Stimulated activated CD4-positive, alpha-beta T cell treated with anti-CD3 and anti-CD28 coated beads, Interleukin-15, amount 100 ng/mL, for 24 hours (primary cell): Measurements from ENCODE around the gene SLC12A5.
A peak's percentile ranks its signal among the peaks of the same experiment; 100 is the strongest.

Source experiments
- DNase-seq: peaks from one replicate; pipeline ENCODE4 v3.0.0-alpha.2; 2020

The SLC12A5 gene

DNA sequence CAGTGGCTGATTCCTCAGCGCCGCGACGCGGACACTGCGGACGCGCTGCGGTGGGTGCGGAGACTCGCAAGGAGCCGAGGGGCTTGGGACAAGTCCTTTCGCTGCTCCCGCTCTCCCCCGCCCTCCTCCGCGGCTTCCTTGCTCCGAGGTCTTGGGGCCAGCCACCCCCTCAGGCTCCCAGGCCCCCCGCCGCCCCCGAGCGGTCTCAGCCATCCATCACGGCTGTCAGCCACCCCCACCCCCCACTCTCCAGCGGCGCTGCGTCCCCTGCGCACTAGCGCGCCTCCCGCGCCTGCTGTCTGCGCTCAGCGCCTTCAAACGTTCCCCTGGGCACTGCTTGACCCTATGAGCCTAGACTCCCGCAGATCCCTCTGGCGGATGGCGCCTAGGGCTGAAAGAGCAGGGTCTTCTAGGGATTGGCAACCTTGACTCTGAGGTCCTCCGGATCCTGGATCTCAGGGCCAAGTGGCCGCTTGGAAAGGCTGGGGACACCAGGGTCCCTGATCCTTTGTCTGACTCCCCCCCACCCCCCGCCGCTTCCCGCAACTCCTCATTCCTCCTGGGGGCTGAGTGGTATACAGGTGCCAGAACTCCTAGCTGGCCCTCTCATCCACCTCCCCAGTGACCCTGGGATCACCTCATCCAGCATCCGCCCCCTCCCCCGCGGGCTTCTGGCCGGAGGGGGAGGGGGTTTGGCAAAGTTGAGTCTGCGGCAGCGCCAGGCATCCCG, 1.4 kb downstream of the SLC12A5 start:
- no peak for DNase-seq

DNA sequence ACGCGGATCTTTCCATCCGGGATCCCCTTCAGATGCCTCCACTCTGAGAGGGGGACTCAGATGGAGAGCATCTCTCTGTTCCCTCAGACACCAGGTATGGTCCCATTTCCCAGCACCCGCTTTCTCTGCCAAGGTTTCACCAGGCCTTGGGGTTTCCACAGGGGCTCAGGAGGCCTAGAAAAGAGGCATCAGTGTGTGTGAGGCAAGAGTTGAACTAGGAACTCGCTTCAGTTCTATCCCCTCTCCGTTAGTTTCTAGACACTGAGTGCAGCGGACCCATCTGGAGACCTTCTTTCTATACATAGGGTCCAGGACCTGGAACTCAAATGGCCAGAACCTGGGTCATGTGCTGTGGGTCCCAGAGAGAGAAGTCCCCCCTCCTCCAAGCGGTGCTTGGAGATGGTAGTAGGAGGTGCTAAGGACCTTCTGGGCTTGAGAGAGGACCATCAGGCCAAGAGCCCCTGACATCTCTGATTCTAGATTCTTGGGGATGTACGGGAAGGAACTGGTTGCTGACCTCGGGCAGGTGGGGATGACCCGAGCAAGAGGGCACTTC, 2.1 kb downstream of the SLC12A5 start:
- DNase-seq: no peak

DNA sequence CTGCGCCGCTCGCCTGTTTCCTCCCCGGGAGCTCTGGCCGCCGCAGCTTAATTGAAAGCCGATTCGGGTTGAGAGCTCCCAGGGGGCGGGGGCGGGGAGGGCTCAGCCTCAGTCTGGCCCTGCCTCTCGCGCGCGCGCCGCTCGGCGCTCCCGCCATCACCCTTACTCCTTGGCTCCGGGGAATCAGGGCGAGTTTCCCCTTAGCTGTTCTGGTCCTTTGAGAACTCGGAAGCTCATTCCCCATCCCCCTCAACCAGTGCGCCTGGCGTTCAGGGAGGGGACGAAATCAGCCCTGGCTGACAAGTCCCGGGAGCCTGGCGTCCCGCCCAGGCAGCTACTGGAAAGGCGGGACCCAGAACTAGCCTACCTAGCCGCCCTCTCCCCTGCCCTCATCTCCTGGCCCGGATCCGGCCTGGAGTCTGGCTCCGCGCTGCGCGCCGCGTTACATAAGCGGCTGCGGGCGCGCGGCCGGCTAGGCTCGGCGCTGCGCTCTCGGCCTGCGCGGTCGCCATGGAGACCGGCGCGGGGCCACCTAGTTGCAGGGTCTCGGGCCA, 2.8 kb downstream of the SLC12A5 start:
- DNase-seq: no peak

DNA sequence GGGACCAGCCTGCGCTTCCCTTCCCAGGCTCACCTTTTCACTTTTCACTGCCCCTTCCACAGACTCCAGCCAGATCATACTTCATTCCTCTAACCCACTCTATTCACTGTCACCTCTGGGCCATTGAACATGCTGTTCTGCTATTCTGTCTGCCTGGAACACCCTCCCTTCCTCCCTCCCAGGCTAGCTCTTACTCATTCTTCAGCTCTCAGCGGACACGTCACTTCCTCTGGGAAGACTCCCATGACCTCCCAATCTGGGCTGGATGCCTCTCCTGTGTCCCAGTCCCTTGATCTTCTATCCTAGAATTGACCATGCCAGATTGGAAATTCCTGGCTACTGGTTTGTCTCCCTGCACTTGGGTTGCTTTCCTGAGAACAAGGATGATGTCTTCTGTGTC, 5.0 kb downstream of the SLC12A5 start:
- no peak for DNase-seq

DNA sequence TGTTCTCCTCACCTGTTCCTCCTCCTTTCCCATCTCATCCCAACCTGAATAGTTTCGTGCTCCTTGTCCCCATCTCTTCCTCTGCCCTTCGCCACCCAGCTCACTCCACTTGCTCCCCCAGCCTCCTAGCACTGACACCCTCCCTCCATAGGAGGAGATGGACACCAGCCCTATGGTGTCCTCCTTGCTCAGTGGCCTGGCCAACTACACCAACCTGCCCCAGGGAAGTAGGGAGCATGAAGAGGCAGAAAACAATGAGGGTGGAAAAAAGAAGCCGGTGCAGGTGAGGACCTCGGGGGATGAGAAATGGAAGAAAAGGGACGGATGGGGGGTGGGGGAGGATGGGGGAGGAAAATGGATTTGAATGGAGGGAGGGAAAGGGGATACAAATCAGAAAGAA, 6.2 kb downstream of the SLC12A5 start:
- DNase-seq: no peak

DNA sequence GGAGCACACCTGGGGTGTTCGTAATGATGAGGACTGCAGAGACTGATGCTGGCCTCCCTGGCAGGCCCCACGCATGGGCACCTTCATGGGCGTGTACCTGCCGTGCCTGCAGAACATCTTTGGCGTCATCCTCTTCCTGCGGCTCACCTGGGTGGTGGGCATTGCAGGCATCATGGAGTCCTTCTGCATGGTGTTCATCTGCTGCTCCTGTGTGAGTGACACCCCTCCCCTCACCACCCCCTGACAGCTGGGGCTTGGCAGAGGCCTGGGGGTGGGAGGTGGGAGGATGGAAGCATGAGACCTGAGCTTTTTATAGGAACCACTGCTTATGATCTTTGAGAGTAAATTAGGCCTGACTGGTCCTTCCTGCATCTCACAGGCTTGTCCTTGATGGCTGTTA, 6.7 kb downstream of the SLC12A5 start:
- DNase-seq: no peak

DNA sequence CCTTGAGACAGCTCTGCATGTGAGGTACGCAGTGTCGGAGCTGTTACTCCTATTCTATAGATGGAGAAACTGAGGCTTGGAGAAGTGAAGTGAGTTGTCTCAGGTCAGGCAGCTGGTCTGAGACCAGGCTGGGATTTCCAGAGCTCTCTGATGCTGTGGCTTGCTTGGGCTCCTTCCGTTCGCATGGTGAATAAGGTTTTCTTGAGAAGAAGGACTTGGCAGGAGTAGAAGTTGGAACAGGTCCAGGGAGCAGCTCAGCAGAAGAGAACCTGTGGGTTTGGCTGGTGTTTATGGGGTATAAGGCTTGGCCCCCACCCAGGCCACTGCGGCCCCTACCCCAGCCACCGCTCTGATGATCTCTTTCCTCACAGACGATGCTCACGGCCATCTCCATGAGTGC, 7.4 kb downstream of the SLC12A5 start:
- DNase-seq: no peak

DNA sequence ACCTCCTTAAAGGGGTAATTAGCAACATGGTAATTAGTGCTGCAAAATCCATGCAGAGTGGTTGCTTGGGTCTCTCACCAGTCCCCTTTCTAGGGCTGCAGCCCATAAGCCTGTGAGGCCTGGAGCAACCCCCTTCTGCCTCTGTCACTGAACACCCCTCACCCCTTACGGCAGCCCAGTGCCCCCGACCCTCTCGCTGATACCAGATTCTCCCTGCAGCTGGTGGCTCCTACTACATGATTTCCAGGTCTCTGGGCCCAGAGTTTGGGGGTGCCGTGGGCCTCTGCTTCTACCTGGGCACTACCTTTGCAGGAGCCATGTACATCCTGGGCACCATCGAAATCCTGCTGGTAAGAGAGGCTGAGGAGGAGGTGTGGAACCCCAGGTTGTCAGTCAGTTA, 8.0 kb downstream of the SLC12A5 start:
- no peak for DNase-seq

DNA sequence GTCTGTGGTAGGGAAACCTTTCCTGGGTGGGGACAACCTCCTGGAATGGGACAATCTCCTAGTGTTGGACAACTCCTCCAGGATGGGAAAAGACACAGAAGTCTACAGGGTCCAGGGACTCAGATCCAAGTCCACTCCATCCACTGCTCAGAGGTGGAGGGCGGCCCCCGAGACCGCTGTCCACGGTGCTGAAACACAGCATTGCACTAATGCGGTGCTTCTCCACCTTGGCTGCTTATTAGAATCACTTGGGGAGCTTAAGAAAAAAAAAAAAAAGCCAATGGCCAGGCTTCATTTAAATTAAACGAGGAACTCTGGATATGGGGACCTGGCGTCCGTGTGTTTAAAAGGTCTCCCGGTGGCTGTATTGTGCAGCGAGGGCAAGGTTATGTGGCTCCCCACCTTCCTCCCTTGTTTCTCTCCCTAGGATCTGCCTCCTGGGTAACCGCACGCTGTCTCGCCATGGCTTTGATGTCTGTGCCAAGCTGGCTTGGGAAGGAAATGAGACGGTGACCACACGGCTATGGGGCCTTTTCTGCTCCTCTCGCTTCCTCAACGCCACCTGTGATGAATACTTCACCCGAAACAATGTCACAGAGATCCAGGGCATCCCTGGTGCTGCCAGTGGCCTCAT, 12.0 kb downstream of the SLC12A5 start:
- DNase-seq: peak; percentile 65

DNA sequence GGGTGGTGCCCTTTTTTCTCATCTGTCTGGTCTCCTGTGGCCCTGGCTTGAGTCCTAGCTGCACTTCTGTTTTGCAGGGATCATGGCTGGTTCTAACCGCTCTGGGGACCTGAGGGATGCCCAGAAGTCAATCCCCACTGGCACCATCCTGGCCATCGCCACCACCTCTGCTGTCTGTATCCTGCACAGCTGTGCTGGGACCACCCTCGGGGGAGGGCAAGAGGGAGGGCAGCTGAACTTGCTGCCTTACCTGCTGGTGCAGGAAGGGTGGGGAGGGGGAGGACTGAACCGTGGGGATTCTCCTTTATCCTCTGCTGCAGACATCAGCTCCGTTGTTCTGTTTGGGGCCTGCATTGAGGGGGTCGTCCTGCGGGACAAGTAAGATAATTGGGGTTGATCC, 14.5 kb downstream of the SLC12A5 start:
- DNase-seq: no peak

DNA sequence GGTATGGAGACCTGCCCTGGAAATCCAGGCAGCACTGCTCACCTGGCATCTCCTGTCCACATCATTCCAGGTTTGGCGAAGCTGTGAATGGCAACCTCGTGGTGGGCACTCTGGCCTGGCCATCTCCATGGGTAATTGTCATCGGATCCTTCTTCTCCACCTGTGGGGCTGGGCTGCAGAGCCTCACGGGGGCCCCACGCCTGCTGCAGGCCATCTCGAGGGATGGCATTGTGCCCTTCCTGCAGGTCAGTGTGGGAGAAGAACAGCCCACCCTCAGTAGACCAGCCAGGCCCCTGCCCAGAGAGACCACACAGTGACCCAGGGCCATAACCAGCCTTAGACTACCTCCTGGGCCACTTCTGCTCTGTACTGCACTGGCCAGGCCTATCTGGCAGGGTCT, 15.9 kb downstream of the SLC12A5 start:
- DNase-seq: no peak

DNA sequence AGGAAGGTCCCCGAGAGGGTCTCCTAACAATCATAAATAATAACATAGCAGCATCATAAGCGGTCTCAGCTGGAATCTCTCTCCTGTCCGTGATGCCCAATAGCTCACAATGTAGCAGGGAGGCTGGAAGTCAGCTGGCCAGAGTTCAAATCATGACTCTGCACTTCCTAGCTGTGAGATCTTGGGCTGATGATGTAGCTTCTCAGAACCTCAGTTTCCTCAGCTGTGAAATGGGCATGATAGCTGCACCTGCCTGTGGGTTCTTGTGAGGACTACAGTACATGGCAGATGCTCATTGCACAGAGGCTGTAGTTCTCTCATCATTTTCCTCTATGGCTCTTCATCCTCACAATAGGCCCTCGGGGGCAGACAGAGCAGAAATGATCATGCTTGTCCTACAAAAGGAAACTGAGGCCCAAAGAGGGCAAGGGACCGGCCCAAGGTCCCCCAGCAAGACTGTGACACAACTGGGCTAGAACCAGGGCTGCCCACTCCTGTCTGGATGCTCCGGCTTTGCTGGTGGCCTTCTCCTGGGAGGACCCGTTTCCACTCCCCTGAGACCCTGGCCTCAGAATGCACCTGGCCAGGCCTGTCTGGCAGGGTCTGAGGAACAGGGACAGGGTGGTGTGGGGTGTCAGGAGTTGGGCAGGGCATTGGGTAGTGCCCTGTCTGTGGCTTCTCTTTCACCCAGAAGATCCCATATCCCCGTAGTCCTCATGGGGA, 17.7 kb downstream of the SLC12A5 start:
- no peak for DNase-seq

DNA sequence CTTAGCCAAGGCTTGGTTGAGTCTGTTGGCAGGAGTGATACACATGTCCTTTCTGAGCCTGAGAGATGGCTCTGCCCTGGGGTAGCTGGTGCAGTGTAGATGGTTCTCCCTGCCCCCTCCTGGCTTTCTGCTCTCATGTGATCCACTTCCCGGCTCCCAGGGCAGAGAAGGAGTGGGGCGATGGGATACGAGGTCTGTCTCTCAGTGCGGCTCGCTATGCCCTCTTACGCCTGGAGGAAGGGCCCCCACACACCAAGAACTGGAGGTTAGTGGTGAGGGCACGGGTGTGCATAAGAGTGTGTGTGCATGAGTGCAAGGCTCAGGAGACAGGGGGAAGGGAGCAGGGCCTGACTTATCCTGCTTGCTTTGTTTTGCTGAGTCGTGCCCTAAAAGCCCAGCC, 18.8 kb downstream of the SLC12A5 start:
- DNase-seq: no peak

DNA sequence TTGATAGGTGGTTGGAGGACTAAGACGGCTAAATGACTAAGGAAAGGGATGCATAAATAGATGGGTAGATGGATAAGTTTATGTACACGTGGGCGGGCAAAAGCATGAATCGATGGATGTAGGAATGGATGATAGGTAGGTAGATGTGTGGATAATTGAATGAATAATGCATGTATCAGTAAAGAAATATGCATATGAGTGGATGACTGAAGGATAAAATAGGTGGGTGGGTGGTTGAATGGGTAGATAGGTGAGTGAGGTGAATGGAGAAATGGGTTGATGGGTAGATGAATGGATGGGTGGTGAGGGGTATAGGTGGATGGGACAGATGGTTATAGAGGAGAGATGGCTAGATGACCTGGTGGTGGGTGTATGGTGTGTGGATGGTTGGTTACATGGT, 20.2 kb downstream of the SLC12A5 start:
- DNase-seq: no peak

DNA sequence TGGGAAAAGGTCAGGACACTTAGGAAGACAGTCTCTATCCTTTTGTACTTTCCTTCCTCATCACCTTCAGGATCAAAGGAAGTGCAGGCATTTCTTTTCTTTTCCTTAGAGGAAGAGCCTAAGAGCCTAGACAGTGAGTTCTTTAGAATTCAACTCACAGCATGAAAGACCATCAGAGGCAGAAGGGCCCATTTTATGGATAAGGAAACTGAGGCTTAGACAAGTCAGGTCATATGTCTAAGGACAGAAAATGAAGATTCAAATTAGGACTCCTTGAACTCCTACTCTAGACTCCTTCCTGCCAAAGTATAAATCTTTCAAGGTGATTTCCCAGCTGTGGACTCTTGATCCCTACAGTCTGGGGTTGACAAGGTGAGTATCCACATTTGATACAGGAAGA, 20.8 kb downstream of the SLC12A5 start:
- DNase-seq: no peak

DNA sequence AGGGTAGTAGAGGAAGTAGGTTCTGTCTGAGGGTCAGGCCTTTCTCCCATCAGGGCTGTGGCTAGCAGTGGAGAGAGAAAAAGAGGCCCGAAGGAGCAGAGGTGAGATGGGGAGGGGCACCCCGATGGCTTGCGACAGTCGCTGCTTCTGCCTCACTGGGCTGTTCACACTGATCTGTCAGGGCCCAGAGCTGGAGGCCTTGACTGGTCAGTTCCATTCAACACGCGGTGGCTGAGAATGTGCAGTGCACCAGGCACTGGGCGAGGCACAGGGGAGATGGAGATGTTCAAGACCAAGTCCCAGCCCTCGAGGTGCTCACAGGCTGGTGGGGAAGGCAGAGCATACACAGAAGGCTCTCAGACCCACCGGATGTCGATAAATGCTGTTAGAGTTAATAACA, 21.4 kb downstream of the SLC12A5 start:
- DNase-seq: no peak

DNA sequence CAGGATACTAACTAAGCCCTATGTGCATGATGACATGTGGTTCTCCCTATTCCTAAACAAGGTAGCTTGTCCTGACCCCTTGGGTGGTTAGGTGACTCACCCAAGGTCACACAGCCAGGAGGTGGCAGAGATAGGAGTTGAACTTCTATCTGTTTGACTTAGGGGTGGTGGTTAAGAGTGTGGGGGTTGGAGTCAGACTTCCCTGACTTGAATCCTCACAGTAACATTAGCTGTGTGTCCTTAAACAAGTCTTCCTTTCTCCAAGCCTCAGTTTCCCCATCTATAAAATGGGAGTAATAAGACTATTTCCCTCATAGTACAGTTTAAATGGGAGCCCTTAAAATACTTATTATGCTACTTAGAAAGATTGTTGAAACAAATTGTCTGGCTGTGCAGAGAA, 21.9 kb downstream of the SLC12A5 start:
- DNase-seq: no peak

DNA sequence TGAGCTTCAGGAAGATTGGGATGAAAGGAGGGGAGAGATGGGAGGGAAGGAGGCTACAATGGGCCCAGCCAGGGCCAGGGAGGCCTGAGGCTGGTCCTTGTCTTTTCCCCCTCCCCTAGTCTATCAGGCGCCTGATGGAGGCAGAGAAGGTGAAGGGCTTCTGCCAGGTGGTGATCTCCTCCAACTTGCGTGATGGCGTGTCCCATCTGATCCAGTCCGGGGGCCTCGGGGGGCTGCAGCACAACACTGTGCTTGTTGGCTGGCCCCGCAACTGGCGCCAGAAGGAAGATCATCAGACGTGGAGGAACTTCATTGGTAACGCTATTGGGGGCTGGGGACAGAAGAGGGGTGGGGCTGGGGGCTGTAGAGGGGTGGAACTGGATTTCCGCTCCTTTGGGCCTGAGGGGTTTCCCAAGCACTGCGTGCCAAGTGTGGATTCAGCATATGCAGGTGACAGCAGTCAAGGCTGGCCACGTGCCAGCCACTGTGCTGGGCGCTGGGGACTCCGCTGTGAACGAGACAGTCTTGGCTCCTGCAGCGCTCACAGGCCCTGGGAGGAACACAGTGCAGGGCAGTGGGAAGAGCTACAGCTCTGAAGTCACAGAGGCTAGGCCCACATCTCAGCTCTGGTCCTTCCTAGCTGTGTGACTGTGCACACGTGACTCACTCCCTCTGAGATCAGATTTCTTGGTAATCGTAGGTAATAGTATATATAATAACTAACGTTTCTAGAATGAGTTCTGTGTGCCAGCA, 22.7 kb downstream of the SLC12A5 start:
- no peak for DNase-seq

DNA sequence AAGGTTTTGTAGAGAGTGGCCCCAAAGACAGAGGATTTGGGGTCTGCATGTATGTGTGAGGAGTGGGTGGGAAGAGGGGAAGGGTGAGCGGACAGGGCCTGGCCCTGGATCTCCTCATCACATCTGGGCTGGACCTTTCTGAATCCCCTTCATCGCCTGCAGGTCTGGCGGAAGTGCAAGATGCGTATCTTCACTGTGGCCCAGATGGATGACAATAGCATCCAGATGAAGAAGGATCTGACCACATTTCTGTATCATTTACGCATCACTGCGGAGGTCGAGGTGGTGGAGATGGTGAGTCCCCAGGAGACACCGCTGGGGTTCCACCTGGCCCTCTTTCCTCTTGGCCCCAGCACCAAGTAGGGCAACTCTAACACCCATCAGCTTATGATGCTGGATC, 24.4 kb downstream of the SLC12A5 start:
- DNase-seq: no peak

DNA sequence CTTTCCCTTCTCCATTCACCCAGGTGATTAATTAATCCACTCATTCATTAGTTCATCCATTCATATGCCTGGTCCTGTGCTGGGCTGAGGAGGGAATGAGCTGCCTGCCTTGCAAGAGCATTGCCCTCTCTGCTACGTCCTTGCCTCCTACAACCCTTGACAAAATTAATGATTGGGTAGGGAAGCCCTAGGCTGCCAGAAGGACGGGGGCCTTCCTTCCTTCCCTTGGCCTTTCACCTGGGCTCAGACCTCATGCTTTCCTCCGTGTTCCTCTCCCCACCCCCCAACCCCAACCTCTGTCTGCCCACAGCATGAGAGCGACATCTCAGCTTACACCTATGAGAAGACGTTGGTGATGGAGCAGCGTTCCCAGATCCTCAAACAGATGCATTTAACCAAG, 25.6 kb downstream of the SLC12A5 start:
- no peak for DNase-seq

DNA sequence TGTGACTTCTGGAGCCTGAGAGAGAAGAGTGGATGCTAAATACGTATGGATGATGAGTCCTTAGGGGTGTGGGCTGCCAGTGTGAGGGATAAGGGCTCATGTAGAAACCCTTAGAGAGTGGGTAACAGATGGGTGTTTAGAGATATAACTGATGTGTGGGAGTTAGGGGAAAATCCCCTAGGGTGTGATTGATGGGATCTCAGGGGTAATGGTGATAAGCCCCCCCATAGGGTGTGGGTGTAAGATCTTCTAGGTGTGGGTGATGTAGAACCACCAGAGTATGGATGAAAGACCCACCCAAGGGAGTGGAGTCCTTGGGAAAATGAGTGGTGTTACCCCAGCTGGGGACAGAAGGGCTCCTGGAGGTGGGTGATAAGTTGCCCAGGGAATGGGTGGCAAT, 26.3 kb downstream of the SLC12A5 start:
- no peak for DNase-seq

DNA sequence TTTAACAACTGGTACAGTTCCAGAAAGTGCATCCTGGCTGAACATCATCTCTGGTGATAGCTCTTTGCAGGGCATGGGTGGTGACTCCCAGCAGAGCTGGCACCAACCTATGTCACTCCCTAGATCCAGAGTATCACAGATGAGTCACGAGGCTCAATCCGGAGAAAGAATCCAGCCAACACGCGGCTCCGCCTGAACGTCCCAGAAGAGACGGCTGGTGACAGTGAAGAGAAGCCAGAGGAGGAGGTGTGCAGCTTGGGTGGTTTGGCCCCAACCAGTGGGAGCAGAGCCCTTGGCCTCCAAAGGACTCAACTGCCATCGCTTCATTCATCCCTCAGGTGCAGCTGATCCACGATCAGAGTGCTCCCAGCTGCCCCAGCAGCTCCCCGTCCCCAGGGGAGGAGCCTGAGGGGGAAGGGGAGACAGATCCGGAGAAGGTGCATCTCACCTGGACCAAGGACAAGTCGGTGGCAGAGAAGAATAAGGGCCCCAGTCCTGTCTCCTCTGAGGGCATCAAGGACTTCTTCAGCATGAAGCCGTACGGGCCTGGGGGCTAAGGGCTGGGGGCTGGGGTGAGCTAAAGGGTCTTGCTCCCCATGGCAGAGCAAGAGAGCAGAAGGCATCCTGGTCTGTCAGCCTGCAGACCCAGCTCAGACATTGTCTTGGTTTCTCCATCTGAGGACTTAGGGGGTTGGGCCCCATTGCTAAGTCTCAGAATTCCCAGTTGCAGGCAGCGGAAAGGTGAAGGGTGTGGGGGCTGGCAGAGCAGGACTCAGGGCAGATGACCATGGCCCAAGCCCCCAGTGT, 27.2 kb downstream of the SLC12A5 start:
- DNase-seq: no peak
